ENCODE data around the gene FCRL3. TPM values are rescaled to one million over a fixed set of nuclear protein-coding genes. Genes with fewer than 3 reads are reported as not detected.

Gene FCRL3
- total RNA-seq, 1 donor, result not detected

- Histone ChIP-seq H4K20me1 (ENCODE audit: insufficient read depth, low read length) (no peaks in the 10 kb centered on the region), H3K9me3 (ENCODE audit: low read depth, low read length) (no peaks in the 10 kb centered on the region), H3K27me3 (ENCODE audit: insufficient read depth, low read length) (no peaks in the 10 kb centered on the region), H3K36me3 (ENCODE audit: insufficient read depth, low read length) (no peaks in the 10 kb centered on the region), H3K27ac (ENCODE audit: low read depth, low read length) (no peak overlapping the region), H3K4me1 (ENCODE audit: insufficient read depth, low read length) (no peaks in the 10 kb centered on the region), H3K4me2 (ENCODE audit: insufficient read depth, low read length) (no peak overlapping the region), H2AFZ (ENCODE audit: low read length) (no peak overlapping the region), H3K4me3 (ENCODE audit: insufficient read depth, low read length) (no peak overlapping the region), H3K79me2 (ENCODE audit: insufficient read depth, low read length) (no peaks in the 10 kb centered on the region)
- no peak for TF ChIP-seq CTCF (IDR thresholded peaks at IDR 0.05; ENCODE audit: extremely low read depth, low read depth, low read length)
- DNase-seq (ENCODE audit: insufficient read length, low spot score, missing footprints), result no peak
Observed at GRCh38 chr1:157648317-157648716, 52.3 kb downstream of the FCRL3 start.

GRCh38 chr1:157646144-157646543 is 54.4 kb downstream of the FCRL3 start:
- Histone ChIP-seq H2AFZ (ENCODE audit: low read length) (no peak overlapping the region), H3K27ac (ENCODE audit: low read depth, low read length) (no peak overlapping the region), H3K4me2 (ENCODE audit: insufficient read depth, low read length) (no peak overlapping the region), H3K4me3 (ENCODE audit: insufficient read depth, low read length) (no peak overlapping the region), H3K36me3 (ENCODE audit: insufficient read depth, low read length) (no peaks in the 10 kb centered on the region), H4K20me1 (ENCODE audit: insufficient read depth, low read length) (no peaks in the 10 kb centered on the region), H3K79me2 (ENCODE audit: insufficient read depth, low read length) (no peaks in the 10 kb centered on the region), H3K27me3 (ENCODE audit: insufficient read depth, low read length) (no peaks in the 10 kb centered on the region), H3K9me3 (ENCODE audit: low read depth, low read length) (no peaks in the 10 kb centered on the region), H3K4me1 (ENCODE audit: insufficient read depth, low read length) (no peaks in the 10 kb centered on the region)
- no peak for TF ChIP-seq CTCF (IDR thresholded peaks at IDR 0.05; ENCODE audit: extremely low read depth, low read depth, low read length)
- DNase-seq (ENCODE audit: insufficient read length, low spot score, missing footprints), result no peak

- H3K4me2 ChIP-seq (ENCODE audit: insufficient read depth, low read length), result no peak overlapping the region
- no peaks in the 10 kb centered on the region for H4K20me1 ChIP-seq (ENCODE audit: insufficient read depth, low read length)
- no peaks in the 10 kb centered on the region for H3K36me3 ChIP-seq (ENCODE audit: insufficient read depth, low read length)
- H3K4me3 ChIP-seq (ENCODE audit: insufficient read depth, low read length), result no peak overlapping the region
- no peak overlapping the region for H3K27ac ChIP-seq (ENCODE audit: low read depth, low read length)
- DNase-seq (ENCODE audit: insufficient read length, low spot score, missing footprints), result no peak
- no peak overlapping the region for H2AFZ ChIP-seq (ENCODE audit: low read length)
- no peak for TF ChIP-seq CTCF (IDR thresholded peaks at IDR 0.05; ENCODE audit: extremely low read depth, low read depth, low read length)
- no peaks in the 10 kb centered on the region for H3K79me2 ChIP-seq (ENCODE audit: insufficient read depth, low read length)
- no peaks in the 10 kb centered on the region for H3K4me1 ChIP-seq (ENCODE audit: insufficient read depth, low read length)
- no peaks in the 10 kb centered on the region for H3K9me3 ChIP-seq (ENCODE audit: low read depth, low read length)
- no peaks in the 10 kb centered on the region for H3K27me3 ChIP-seq (ENCODE audit: insufficient read depth, low read length)
Observed at GRCh38 chr1:157641177-157641576, 59.4 kb downstream of the FCRL3 start.

GRCh38 chr1:157639800-157640199 is 60.8 kb downstream of the FCRL3 start:
- no peaks in the 10 kb centered on the region for H3K4me1 ChIP-seq (ENCODE audit: insufficient read depth, low read length)
- no peak for DNase-seq (ENCODE audit: insufficient read length, low spot score, missing footprints)
- no peak for TF ChIP-seq CTCF (IDR thresholded peaks at IDR 0.05; ENCODE audit: extremely low read depth, low read depth, low read length)
- no peaks in the 10 kb centered on the region for H3K36me3 ChIP-seq (ENCODE audit: insufficient read depth, low read length)
- H3K27ac ChIP-seq (ENCODE audit: low read depth, low read length), result no peak overlapping the region
- H3K4me3 ChIP-seq (ENCODE audit: insufficient read depth, low read length), result no peak overlapping the region
- H3K4me2 ChIP-seq (ENCODE audit: insufficient read depth, low read length), result no peak overlapping the region
- H3K9me3 ChIP-seq (ENCODE audit: low read depth, low read length), result no peaks in the 10 kb centered on the region
- H4K20me1 ChIP-seq (ENCODE audit: insufficient read depth, low read length), result no peaks in the 10 kb centered on the region
- H2AFZ ChIP-seq (ENCODE audit: low read length), result no peak overlapping the region
- H3K79me2 ChIP-seq (ENCODE audit: insufficient read depth, low read length), result no peaks in the 10 kb centered on the region
- no peaks in the 10 kb centered on the region for H3K27me3 ChIP-seq (ENCODE audit: insufficient read depth, low read length)

Data from osteoblast (primary cell).